ENCODE data around the gene CIAO2A.

DNA sequence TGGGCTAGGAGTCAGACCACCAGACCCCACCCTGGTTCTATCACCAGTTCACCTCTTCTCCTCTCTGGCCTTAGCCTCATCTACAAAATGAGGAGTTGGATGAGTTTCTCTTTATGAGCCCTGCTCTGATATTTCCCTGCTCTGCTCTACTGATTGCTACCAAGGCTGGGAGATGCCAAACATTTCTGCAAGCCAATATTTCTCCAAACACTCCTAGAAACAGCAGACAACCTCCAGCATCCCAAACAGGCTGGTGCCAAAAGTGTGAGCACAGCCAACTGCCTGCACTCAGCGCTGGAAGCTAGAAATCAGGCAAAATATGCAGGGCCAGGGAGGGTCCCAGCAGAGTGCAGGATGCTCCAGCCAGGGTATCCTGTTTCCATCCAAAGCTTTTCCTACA lies 58.1 kb downstream of the CIAO2A start:
- TF ChIP-seq, protein P1, sequence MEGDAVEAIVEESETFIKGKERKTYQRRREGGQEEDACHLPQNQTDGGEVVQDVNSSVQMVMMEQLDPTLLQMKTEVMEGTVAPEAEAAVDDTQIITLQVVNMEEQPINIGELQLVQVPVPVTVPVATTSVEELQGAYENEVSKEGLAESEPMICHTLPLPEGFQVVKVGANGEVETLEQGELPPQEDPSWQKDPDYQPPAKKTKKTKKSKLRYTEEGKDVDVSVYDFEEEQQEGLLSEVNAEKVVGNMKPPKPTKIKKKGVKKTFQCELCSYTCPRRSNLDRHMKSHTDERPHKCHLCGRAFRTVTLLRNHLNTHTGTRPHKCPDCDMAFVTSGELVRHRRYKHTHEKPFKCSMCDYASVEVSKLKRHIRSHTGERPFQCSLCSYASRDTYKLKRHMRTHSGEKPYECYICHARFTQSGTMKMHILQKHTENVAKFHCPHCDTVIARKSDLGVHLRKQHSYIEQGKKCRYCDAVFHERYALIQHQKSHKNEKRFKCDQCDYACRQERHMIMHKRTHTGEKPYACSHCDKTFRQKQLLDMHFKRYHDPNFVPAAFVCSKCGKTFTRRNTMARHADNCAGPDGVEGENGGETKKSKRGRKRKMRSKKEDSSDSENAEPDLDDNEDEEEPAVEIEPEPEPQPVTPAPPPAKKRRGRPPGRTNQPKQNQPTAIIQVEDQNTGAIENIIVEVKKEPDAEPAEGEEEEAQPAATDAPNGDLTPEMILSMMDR (IDR thresholded peaks at IDR 0.05) = no peak
- TF ChIP-seq POLR2A (IDR thresholded peaks at IDR 0.05) = no peak
